Measurements from ENCODE around the gene USP47.
"Not testable (repeated sequence)": the region's sequence is repeated elsewhere in the genome, so short reads cannot be mapped to it uniquely, and the experiment has no call there.

Gene USP47

GRCh38 chr11:11826260-11826659 is 15.5 kb upstream of the USP47 start:
- DNase-seq: no peak

- no peak for DNase-seq
These were observed 14.5 kb upstream of the USP47 start for GRCh38 chr11:11827272-11827671.

GRCh38 chr11:11831406-11831805 is 10.4 kb upstream of the USP47 start:
- DNase-seq: not testable (repeated sequence)

- no peak for DNase-seq
These were observed 5.0 kb upstream of the USP47 start for GRCh38 chr11:11836676-11837231.

- DNase-seq: no peak
These were observed 2.1 kb upstream of the USP47 start for GRCh38 chr11:11839718-11840117.

- no peak for DNase-seq
These were observed 553 bp upstream of the USP47 start for GRCh38 chr11:11841116-11841722.

GRCh38 chr11:11842421-11843008 is 743 bp downstream of the USP47 start:
- DNase-seq: peak; percentile 70

GRCh38 chr11:11843211-11843621 is 1.4 kb downstream of the USP47 start:
- no peak for DNase-seq

GRCh38 chr11:11843642-11844041 is 1.9 kb downstream of the USP47 start:
- DNase-seq: no peak

GRCh38 chr11:11844272-11844671 is 2.5 kb downstream of the USP47 start:
- no peak for DNase-seq

GRCh38 chr11:11845071-11845470 is 3.3 kb downstream of the USP47 start:
- DNase-seq: no peak

GRCh38 chr11:11845551-11845950 is 3.8 kb downstream of the USP47 start:
- DNase-seq: no peak

- DNase-seq: no peak
These were observed 5.3 kb downstream of the USP47 start for GRCh38 chr11:11847082-11847481.

- peak; percentile 59 for DNase-seq
These were observed 7.3 kb downstream of the USP47 start for GRCh38 chr11:11848891-11849746.

GRCh38 chr11:11850668-11851067 is 8.9 kb downstream of the USP47 start:
- DNase-seq: no peak

- DNase-seq: no peak
These were observed 14.9 kb downstream of the USP47 start for GRCh38 chr11:11856638-11857037.

GRCh38 chr11:11857769-11858168 is 16.0 kb downstream of the USP47 start:
- DNase-seq: no peak

- DNase-seq: no peak
These were observed 16.9 kb downstream of the USP47 start for GRCh38 chr11:11858676-11859075.

GRCh38 chr11:11860103-11860979 is 18.6 kb downstream of the USP47 start:
- DNase-seq: no peak

GRCh38 chr11:11862999-11863398 is 21.2 kb downstream of the USP47 start:
- DNase-seq: no peak

GRCh38 chr11:11864332-11864731 is 22.6 kb downstream of the USP47 start:
- DNase-seq: no peak

GRCh38 chr11:11864803-11865202 is 23.0 kb downstream of the USP47 start:
- DNase-seq: no peak

GRCh38 chr11:11865449-11865848 is 23.7 kb downstream of the USP47 start:
- no peak for DNase-seq

Measured in stimulated activated CD8-positive, alpha-beta memory T cell treated with anti-CD3 and anti-CD28 coated beads, Interleukin-4, amount 100 ng/mL, for 48 hours (primary cell).